GF-D8 (cell line): ENCODE measurements around the gene ZMAT5.

Experiments
- DNase-seq: peaks from one replicate; lab custom pipeline; 2025; lab: John Stamatoyannopoulos, UW

ZMAT5 gene

DNA sequence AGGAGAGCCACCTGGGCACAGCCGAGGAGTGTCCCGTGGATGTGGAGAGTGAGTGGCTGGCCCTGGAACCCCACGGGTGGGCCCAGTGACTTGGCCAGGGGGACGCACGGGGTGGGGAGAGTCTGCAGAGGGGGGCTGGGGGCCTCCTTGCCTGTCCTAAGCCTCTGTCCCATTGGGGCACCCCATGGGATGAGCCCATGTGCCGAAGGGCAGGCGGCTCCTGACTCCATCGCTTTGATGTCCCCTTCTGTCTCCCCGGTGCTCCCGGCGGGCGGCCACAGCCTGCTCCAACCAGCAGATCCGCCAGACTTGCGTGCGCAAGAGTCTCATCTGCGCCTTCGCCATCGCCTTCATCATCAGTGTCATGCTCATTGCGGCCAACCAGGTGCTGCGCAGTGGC lies 37.6 kb downstream of the ZMAT5 start:
- DNase-seq = no peak

- no peak for DNase-seq
These were observed 39.7 kb downstream of the ZMAT5 start for GRCh38 chr22:29727131-29727523.

- no peak for DNase-seq
These were observed 40.2 kb downstream of the ZMAT5 start for GRCh38 chr22:29726512-29727130.

- no peak for DNase-seq
These were observed 40.7 kb downstream of the ZMAT5 start for GRCh38 chr22:29726106-29726505.

DNA sequence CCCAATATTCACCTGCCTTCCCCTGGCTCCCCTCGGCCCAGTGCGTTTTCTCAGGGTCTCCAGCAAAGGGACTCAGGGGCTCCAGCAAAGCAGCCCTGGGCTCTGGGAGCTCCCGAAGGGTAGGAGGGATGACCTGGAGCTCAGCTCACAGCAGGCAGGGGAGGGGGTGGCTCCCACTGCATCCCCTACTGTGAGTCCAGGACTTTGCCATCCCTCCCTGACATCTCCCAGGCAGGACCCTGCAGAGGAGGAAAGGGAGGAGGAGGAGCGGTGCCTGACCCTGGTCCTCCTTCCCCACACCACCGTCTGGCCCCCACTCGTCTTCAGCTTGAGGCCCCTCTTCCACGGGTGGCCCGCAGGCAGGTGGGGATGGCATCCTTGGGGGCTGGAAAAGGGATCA lies 42.0 kb downstream of the ZMAT5 start:
- DNase-seq = no peak

DNA sequence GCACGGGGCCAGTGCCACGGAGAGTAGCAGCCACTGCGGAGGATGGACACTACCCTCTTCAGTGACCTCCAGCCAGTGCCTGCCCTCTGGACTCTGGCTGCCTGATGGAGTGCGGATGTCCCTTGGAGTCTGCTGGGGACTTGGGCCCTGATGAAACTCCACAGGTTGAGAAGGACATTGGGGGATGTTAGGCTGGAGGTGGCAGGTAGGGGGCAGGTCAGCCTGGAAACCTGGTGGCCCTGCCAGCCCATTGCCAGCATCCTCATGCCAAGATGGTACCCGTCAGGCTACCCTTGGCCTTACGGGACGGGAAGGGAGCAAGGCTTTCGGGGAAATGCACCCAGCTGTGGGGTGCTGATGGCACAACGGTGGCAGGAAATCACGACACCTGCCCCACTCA lies 43.0 kb downstream of the ZMAT5 start:
- no peak for DNase-seq

GRCh38 chr22:29722587-29722986 lies 44.2 kb downstream of the ZMAT5 start:
- no peak for DNase-seq

DNA sequence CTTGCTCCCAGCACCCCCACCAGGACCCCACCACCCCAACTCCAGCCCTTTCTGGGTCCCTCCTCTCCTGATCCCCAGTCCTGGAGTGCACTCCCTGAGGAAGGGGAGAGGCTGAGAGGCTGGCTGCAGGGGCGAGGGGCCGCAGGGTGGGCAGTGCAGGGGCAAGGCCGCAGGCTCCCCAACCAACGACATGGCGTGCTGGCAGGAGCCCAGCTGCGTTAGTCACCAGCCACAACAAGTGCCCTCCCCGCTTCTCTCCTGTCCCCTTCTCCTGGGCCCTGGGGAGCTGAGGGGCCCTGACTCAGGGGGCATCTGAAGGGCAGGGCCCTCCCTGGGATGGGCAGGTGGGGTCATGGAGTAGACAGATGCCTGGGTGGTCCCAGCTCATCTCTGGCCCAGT lies 44.7 kb downstream of the ZMAT5 start:
- DNase-seq = no peak

DNA sequence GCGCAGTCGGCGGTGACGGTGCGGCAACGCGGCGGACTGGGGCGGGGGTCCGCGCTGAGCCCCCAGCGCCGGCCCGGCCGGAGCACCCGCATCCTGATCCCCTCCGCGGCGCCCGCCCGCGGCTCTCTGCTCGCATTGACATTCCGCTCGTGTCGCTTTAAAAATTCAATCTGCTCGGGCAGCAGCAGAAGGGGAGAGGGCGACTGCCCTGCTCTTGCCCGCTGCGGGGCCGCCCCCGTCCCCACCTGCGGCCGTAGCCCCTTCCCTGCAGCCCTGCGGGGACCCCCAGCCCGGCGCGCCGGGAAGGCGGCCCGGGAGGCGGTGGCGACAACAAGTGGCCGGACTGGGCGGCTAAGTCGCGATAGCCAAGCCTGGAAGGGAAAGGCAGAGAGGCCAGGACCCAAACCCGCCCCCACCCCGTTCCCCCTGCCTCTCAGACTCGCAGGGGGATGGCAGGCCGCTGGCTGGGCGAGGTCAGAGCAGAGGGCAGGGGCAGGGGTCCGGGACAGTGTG lies 45.9 kb downstream of the ZMAT5 start:
- DNase-seq = no peak

DNA sequence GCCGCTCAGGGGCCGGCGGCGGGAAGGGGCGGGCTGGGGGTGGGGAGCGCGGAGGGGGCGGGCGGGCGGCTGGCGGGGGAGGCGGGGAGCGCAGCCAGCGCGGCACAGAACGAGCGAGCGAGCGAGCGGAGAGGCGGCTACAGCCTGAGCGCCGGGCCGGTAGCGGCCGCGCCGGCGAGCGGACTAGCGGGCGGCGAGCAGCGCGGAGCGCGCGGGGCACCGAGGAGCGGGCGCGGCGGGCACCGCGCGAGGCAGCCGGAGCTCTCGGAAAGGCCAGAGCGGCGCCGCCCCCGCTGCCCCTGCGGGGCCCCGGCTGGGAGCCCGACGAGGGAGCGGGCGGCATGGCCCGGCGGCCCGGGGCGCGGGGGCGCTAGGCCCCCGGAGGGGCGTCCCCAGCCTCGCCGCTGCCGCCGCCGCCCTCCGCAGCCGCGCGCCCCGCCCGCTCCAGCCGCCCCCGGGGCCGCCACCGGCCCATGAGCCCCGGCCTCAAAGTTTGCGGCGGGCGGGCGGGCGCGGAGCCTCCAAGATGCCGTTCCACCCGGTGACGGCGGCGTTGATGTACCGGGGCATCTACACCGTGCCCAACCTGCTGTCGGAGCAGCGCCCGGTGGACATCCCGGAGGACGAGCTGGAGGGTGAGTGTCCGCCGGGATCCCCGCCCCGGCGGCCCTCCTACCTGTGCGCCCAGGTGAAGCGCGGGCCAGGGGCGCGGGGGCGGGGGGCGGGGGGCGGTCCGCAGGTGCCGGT lies 46.7 kb downstream of the ZMAT5 start, which contains the start of gene CABP7:
Gene CABP7 (plus strand): TSS at position 105 of the 747 bp plus-strand sequence. CDS start 422 bp downstream, at position 527.
- DNase-seq = no peak

- no peak for DNase-seq
These were observed 47.6 kb downstream of the ZMAT5 start for GRCh38 chr22:29718949-29719898.

DNA sequence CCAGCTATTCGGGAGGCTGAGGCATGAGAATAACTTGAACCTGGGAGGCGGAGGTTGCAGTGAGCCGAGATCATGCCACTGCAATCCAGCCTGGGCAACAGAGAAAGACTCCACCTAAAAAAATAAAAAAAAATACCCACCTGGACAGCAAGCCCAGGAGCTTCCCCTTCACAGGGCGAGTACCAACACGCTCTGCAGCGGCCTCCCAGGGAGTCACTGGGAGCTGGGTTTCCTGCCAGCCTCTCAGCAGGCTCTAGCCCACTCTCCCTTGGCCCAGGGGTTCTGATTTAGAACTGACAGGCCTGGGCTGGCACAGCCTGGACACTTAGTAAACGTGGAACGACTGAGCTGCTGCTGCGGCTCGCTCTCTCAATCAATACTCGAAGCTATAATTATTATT lies 49.0 kb downstream of the ZMAT5 start:
- no peak for DNase-seq

DNA sequence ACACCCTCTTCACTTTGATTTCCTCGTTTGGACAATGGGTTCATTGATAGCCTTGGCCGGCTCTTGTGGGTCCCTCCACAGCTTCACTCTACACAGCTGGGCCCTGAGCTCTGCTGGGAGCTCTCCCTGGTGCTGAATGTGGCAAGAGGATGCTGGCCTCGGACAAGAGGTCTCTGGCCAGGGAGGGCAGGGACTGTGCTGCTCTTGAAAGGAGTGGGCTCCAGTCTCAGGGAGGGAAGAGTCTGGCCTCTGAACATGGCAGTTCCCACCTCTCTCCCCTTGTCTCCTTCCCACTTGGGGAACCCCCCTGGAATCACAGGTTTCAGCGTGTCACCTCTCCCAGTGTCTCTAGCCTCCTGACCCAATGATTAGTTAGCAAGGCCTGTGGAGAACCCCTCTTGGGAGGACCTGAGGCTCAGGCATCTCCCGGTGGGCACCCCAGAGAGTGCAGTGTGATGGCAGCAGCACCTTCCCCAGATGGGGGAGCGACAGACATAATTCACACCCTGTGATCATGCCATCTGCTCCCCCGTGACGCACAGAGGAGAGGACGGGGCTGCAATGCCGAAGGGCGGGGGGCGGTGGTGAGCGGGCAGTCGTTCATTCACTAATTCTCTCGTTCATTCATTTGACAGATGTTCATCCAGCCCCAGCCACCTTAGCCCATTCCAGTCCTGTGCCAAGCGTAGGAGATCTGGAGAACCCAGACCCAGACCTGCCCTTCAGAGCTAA lies 49.8 kb downstream of the ZMAT5 start:
- no peak for DNase-seq

DNA sequence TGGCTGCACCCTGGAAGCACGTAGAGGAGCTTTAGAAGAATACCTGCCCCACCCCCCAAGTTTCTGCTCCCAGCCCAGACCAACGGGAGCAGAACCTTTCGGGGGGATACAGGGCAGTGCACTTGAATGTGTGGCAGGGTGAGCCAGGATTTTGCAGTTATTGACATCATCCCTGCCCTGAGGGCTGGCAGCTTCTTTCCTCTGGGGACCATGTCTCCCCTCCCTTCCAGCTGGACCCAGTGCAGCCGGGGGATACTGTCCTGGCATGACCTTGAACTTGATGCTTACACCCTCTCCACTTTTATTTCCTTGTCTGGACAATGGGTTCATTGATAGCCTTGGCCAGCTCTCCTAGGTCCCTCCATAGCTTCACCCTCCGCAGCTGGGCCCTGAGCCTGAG lies 51.1 kb downstream of the ZMAT5 start:
- DNase-seq = no peak

DNA sequence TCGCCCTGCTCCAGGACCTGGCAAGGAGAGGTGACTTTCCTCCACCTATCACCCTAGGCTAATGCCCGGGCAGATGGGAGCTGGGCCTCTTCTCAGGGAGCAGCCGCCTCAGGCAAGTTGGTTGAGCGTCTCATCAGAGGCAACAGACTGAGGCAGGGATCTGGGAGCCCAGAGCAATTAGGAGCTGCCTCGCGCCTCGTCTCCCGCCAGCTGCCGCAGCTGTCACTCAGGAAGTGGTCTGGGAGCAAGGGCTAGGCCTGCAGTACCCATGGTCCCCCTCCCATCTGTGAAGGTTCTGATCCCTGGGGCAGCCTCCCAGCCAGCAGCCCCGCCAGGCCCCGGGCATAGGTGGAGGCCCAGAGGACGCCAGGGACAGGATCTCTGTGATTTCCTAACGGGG lies 51.6 kb downstream of the ZMAT5 start:
- no peak for DNase-seq

DNA sequence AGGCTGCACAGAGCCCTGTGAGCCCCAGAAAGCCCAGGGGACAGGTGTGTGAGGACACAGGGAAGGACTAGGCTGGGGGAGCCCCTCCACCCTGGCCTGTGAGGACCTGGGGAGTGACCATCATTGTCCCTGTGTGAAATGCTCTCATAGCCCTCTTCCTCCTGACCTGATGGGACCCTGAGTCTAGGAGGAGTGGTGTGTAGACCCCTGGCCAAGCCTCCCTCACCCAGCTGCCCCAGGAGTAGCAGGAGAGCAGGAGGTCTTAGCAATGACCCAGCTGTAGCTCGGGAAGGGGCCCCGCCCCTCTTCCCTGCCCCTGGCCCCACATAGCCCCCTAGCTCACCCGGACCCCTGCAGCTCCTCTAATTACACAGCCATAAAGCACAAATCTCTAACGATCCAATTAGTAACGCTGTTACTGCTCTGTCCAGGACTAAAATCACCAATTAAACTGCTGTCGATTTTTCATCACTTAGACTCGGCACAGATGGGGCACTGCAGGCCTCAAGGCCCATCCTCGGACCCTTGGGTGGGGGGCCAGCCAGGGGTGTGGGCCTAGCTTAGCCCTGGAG lies 53.6 kb downstream of the ZMAT5 start:
- no peak for DNase-seq

DNA sequence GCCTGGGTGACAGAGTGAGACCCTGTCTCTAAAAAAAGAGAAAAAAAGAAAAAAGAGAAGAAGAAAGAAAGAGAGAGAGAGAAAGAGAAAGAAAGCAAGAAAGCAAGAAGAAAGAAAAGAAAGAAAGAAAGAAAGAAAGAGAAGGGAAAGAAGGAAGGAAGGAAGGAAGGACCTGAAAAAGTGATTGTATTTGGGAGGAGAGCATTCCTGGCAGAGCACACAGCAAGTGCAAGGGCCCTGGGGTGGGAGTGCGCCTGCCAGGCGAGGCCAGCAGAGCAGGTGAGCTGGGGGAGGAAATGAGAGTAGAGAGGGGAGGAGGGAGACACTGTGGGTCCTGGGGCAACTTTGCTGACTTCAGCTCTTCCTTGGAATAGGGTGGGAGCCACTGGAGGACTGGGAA lies 54.7 kb downstream of the ZMAT5 start:
- no peak for DNase-seq

- no peak for DNase-seq
These were observed 55.7 kb downstream of the ZMAT5 start for GRCh38 chr22:29710922-29711593.

GRCh38 chr22:29710193-29710592 lies 56.6 kb downstream of the ZMAT5 start:
- no peak for DNase-seq

DNA sequence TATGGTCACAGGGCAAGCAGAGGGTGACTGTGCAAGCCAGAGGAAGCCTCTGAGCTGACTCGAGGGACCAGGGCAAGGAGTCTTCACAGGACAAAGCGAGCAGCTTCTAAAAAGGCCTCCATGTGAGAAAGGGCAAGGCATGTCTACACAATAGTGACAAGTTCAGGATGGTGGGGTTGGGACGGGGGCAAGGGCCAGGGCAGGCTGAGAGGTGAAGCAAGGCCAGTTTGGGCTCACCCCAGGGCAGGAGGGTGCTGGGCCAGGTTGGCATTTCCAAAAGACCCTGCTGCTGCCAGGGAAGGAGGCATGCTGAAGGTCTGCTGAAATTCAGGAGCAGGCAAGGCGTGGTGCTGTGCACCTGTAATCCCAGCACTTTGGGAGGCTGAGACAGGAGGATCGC lies 59.3 kb downstream of the ZMAT5 start:
- no peak for DNase-seq

- no peak for DNase-seq
These were observed 59.8 kb downstream of the ZMAT5 start for GRCh38 chr22:29707010-29707409.
